ENCODE results near the gene METTL25B. TPM values are rescaled to one million over a fixed set of nuclear protein-coding genes. Genes with fewer than 3 reads are reported as not detected.

The METTL25B gene
- total RNA-seq, 1 donor from 2014 or later: 39.2 TPM

Other genes starting within 250 kb of the METTL25B start
- 37.4 to 40.9 TPM (median 37.8 TPM) in 3 replicates for gene MEF2D, start 227.7 kb upstream of the METTL25B start, total RNA-seq
- gene IQGAP3, start 155.9 kb upstream of the METTL25B start, total RNA-seq: 13.9 to 17.6 TPM (median 15.3 TPM) in 3 replicates
- not detected in 3 replicates for gene TTC24, start 148.7 kb upstream of the METTL25B start, total RNA-seq
- gene NAXE, start 136.7 kb upstream of the METTL25B start, total RNA-seq: 99.1 to 105 TPM (median 104 TPM) in 3 replicates
- gene GPATCH4, start 127.0 kb upstream of the METTL25B start, total RNA-seq: 22.7 to 24.0 TPM (median 23.6 TPM) in 3 replicates
- gene HAPLN2, start 109.1 kb upstream of the METTL25B start, total RNA-seq: 0.76 to 1.2 TPM (median 1.2 TPM) in 3 replicates
- 0.54 to 0.85 TPM (median 0.78 TPM) in 3 replicates for gene BCAN, start 86.4 kb upstream of the METTL25B start, total RNA-seq
- 53.8 to 56.9 TPM (median 56.8 TPM) in 3 replicates for gene NES, start 51.1 kb upstream of the METTL25B start, total RNA-seq
- 676 to 704 TPM (median 686 TPM) in 3 replicates for gene CRABP2, start 22.9 kb upstream of the METTL25B start, total RNA-seq
- 37.3 to 41.9 TPM (median 39.3 TPM) in 3 replicates for gene ISG20L2, start 297 bp downstream of the METTL25B start, total RNA-seq
- gene MRPL24, start 12.6 kb downstream of the METTL25B start, total RNA-seq: 35.5 to 40.5 TPM (median 38.4 TPM) in 3 replicates
- gene HDGF, start 23.2 kb downstream of the METTL25B start, total RNA-seq: 176 to 183 TPM (median 182 TPM) in 3 replicates
- 78.4 to 93.9 TPM (median 93.7 TPM) in 3 replicates for gene PRCC, start 39.1 kb downstream of the METTL25B start, total RNA-seq
- 0.58 to 2.1 TPM (median 0.89 TPM) in 3 replicates for gene SH2D2A, start 88.4 kb downstream of the METTL25B start, total RNA-seq
- 0.45 to 0.66 TPM (median 0.51 TPM) in 3 replicates for gene INSRR, start 130.6 kb downstream of the METTL25B start, total RNA-seq
- gene NTRK1, start 132.4 kb downstream of the METTL25B start, total RNA-seq: 1.2 to 1.3 TPM (median 1.3 TPM) in 3 replicates
- gene PEAR1, start 165.2 kb downstream of the METTL25B start, total RNA-seq: 13.8 to 16.1 TPM (median 15.7 TPM) in 3 replicates
- gene LRRC71, start 192.2 kb downstream of the METTL25B start, total RNA-seq: 0.11 to 0.34 TPM (median 0.13 TPM) in 3 replicates

Data from mesothelial cell of epicardium (in vitro differentiated cells).